ENCODE results near the gene HJURP.

HJURP gene

DNA sequence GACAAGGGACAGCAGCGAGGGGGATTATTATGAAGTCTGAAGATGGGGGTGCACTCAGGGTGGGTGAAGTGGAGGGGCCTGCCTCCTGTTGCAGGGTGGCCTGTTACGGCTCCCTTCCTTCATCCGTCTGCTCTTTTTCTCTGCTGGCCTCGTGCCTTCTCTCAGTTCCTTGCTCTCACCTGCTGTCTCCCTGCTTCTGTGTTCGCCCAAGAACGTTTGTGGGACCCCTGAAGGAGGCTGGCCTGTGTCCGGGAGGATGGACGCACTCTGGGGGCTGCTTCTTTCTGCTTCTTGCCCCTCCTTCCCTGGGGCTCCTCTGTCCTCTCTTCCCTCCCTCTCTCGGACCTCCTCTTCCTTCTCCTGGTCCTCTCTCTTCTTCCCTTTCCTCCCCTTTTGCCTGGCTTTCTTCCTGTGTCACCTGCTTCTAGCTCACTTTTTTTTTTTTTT is 62.4 kb downstream of the HJURP start:
- DNase-seq: no peak

DNA sequence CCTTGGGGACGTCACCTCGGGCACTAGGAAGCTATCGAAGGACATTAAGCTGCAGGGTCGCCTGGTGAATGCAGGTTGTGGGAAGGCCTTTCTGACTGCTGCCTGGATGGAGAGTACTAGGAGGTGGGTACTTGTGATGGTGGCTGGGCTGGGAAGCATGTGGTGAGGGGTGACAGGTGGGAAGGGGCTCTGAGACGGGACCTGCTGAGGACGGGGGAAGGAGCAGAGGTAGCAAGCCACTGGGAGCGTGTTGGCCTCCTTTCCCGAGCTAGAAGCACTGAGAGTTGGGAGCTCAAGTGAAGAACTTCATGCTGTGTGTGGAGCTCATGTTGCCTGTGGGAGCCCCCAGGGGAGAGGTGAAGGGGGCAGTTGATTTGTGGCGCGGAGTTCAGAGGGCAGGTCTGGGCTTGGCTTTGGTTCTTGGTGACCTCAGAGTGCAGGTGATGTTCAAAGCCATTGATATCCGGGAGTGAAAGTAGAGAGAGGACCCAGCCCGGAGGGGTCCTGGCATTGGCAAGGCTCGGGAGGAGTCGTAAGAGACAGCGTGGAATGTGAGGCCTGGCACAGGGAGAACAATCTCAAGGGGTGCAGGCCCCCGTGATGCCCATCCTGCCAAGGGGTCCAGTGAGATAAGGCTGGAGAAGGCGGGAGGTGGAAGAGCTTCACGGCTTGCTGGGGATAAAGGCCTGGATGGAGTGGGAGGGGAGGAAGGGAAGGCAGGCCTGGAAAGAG is 63.0 kb downstream of the HJURP start:
- no peak for DNase-seq

- DNase-seq: no peak
Observed at GRCh38 chr2:233789554-233789953, 64.8 kb downstream of the HJURP start.

Data from COR-L47 (cell line).